Thyroid gland (tissue), 4 donors: Measurements from ENCODE around the gene TGM2.

Experiments
- CTCF ChIP-seq, 6 experiments: fragments of 200-600 bp in 3 of 6; fragments of 450-650 bp in 3 of 6; sonication (generic) in 3 of 6; IDR thresholded peaks; one replicate each; pipeline ENCODE4 v1.5.1; 2016 to 2019; ENCODE audit warnings: antibody characterized with exemption in 6 of 6, mild to moderate bottlenecking in 2 of 6, inconsistent platforms in 1 of 6, moderate library complexity in 1 of 6
- POLR2A ChIP-seq, 2 donors: fragments of 450-650 bp; IDR thresholded peaks; one replicate each; pipeline ENCODE4 v1.6.1; 2017; ENCODE audit warnings: antibody characterized with exemption in 2 of 2, mild to moderate bottlenecking in 2 of 2, moderate library complexity in 1 of 2

GRCh38 chr20:38128691-38129090, 36.4 kb downstream of the TGM2 start:
- TF ChIP-seq CTCF (IDR thresholded peaks at IDR 0.05): no peak
- no peak for TF ChIP-seq POLR2A (IDR thresholded peaks at IDR 0.05)
